H9 (cell line): ENCODE results near the gene ISG20L2. TPM values are rescaled to one million over a fixed set of nuclear protein-coding genes. Genes with fewer than 3 reads are reported as not detected.

Experiments used
- DNase-seq: peaks from one replicate; pipeline ENCODE4 v3.0.0-alpha.2; 2017
- H2AFZ ChIP-seq: one replicate; pipeline ENCODE4 v1.6.1; 2013; ENCODE audit warnings: mild to moderate bottlenecking, low read length, control low read depth, moderate library complexity
- H2AK5ac ChIP-seq: 2 replicates; pipeline ENCODE4 v1.6.1; 2013; ENCODE audit warnings: low read length, control low read depth, mixed read lengths; ENCODE audit not compliant: insufficient read length
- H2BK120ac ChIP-seq: one replicate; pipeline ENCODE4 v1.6.1; 2013; ENCODE audit warnings: low read depth, mild to moderate bottlenecking, low read length, control low read depth, inconsistent platforms; ENCODE audit not compliant: poor library complexity, severe bottlenecking
- H2BK12ac ChIP-seq: 2 replicates; pipeline ENCODE4 v1.6.1; 2013; ENCODE audit warnings: low read length, control low read depth, mixed read lengths, low read depth; ENCODE audit not compliant: insufficient read length
- H2BK15ac ChIP-seq: 2 replicates; pipeline ENCODE4 v1.6.1; 2013; ENCODE audit warnings: low read depth, low read length, control low read depth
- H2BK20ac ChIP-seq: one replicate; pipeline ENCODE4 v1.6.1; 2013; ENCODE audit warnings: low read depth, mild to moderate bottlenecking, low read length, control low read depth, inconsistent platforms; ENCODE audit not compliant: poor library complexity, severe bottlenecking
- H2BK5ac ChIP-seq: 2 replicates; pipeline ENCODE4 v1.6.1; 2013; ENCODE audit warnings: low read length, control low read depth, mixed read lengths; ENCODE audit not compliant: insufficient read length
- H3K14ac ChIP-seq: 2 replicates; pipeline ENCODE4 v1.6.1; 2013; ENCODE audit warnings: low read length, control low read depth; ENCODE audit not compliant: insufficient read depth
- H3K18ac ChIP-seq: 2 replicates; pipeline ENCODE4 v1.6.1; 2013; ENCODE audit warnings: low read depth, mild to moderate bottlenecking, mixed read lengths, low read length, control low read depth; ENCODE audit not compliant: insufficient read length
- H3K23ac ChIP-seq: 2 replicates; pipeline ENCODE4 v1.6.1; 2013; ENCODE audit warnings: low read length, control low read depth, mixed read lengths, low read depth; ENCODE audit not compliant: insufficient read length
- H3K23me2 ChIP-seq: 2 replicates; pipeline ENCODE4 v1.6.1; 2013; ENCODE audit warnings: low read depth, mild to moderate bottlenecking, mixed read lengths, low read length, control low read depth; ENCODE audit not compliant: insufficient read length, poor library complexity, severe bottlenecking
- H3K27ac ChIP-seq: 2 replicates; pipeline ENCODE4 v1.5.1; 2013; ENCODE audit warnings: low read length, control low read depth, mixed read lengths, low read depth; ENCODE audit not compliant: insufficient read length
- H3K27me3 ChIP-seq: 2 replicates; pipeline ENCODE4 v1.6.1; 2013; ENCODE audit warnings: low read length, control low read depth, inconsistent platforms; ENCODE audit not compliant: insufficient read depth
- H3K4ac ChIP-seq: 2 replicates; pipeline ENCODE4 v1.6.1; 2013; ENCODE audit warnings: low read depth, mild to moderate bottlenecking, control low read depth, inconsistent platforms, low read length, moderate library complexity
- H3K4me1 ChIP-seq: 2 replicates; pipeline ENCODE4 v1.6.1; 2013; ENCODE audit warnings: low read length, control low read depth, inconsistent platforms; ENCODE audit not compliant: insufficient read depth
- H3K4me2 ChIP-seq: 2 replicates; pipeline ENCODE4 v1.6.1; 2013; ENCODE audit warnings: low read length, control low read depth, mixed read lengths; ENCODE audit not compliant: insufficient read length, insufficient read depth
- H3K56ac ChIP-seq: 2 replicates; pipeline ENCODE4 v1.6.1; 2013; ENCODE audit warnings: low read depth, mild to moderate bottlenecking, mixed read lengths, low read length, control low read depth; ENCODE audit not compliant: insufficient read length
- H3K79me1 ChIP-seq: 2 replicates; pipeline ENCODE4 v1.6.1; 2013; ENCODE audit warnings: low read depth, mild to moderate bottlenecking, moderate library complexity, low read length, control low read depth, inconsistent platforms; ENCODE audit not compliant: insufficient read depth, poor library complexity, severe bottlenecking
- H3K79me2 ChIP-seq: 2 replicates; pipeline ENCODE4 v1.6.1; 2013; ENCODE audit warnings: low read length, control low read depth, inconsistent platforms; ENCODE audit not compliant: insufficient read depth
- H3K9ac ChIP-seq: 2 replicates; pipeline ENCODE4 v1.6.1; 2013; ENCODE audit warnings: low read length, control low read depth, mixed read lengths; ENCODE audit not compliant: insufficient read length; ENCODE audit errors: extremely low read depth
- H3K9me3 ChIP-seq: one replicate; pipeline ENCODE4 v1.6.1; 2013; ENCODE audit warnings: low read depth, low read length, inconsistent platforms; ENCODE audit not compliant: control insufficient read depth
- H3T11ph ChIP-seq: one replicate; pipeline ENCODE4 v1.6.1; 2013; ENCODE audit warnings: mild to moderate bottlenecking, low read length, control low read depth, inconsistent platforms
- H4K20me1 ChIP-seq: one replicate; pipeline ENCODE4 v1.6.1; 2013; ENCODE audit not compliant: control insufficient read depth, insufficient read length, insufficient read depth
- H4K5ac ChIP-seq: 2 replicates; pipeline ENCODE4 v1.6.1; 2013; ENCODE audit warnings: low read depth, mild to moderate bottlenecking, mixed read lengths, low read length, control low read depth; ENCODE audit not compliant: insufficient read length
- H4K8ac ChIP-seq: replicated peaks from 2 replicates; pipeline ENCODE4 v1.6.1; 2013; ENCODE audit warnings: low read length, control low read depth, mixed read lengths, low read depth; ENCODE audit not compliant: insufficient read length
- H4K91ac ChIP-seq: 2 replicates; pipeline ENCODE4 v1.6.1; 2013; ENCODE audit warnings: low read depth, mild to moderate bottlenecking, moderate library complexity, mixed read lengths, low read length, control low read depth; ENCODE audit not compliant: insufficient read length
- H3K27ac Mint-ChIP-seq, 3 experiments: 2 replicates in 2 of 3; 3 replicates in 1 of 3; pipeline ENCODE4 v1.8.0; 2020 to 2021; ENCODE audit warnings: mixed read lengths in 3 of 3, mild to moderate bottlenecking in 1 of 3, moderate library complexity in 1 of 3
- H3K27me3 Mint-ChIP-seq: 2 replicates; pipeline ENCODE4 v1.8.0; 2021; ENCODE audit warnings: low read depth, mild to moderate bottlenecking, moderate library complexity, mixed read lengths
- H3K36me3 Mint-ChIP-seq, 3 experiments: 2 replicates in 2 of 3; 3 replicates in 1 of 3; pipeline ENCODE4 v1.8.0; 2020 to 2021; ENCODE audit warnings: low read depth in 3 of 3, mixed read lengths in 3 of 3; ENCODE audit not compliant: insufficient read depth in 1 of 3
- H3K4me1 Mint-ChIP-seq, 2 experiments: 2 replicates each; pipeline ENCODE4 v1.8.0; 2020; ENCODE audit warnings: mixed read lengths in 2 of 2
- H3K4me3 Mint-ChIP-seq, 2 experiments: 2 replicates in 1 of 2; 3 replicates in 1 of 2; pipeline ENCODE4 v1.8.0; 2020 to 2021; ENCODE audit warnings: mild to moderate bottlenecking in 2 of 2, mixed read lengths in 2 of 2, moderate library complexity in 1 of 2
- H3K9me3 Mint-ChIP-seq, 2 experiments: 2 replicates in 1 of 2; 3 replicates in 1 of 2; pipeline ENCODE4 v1.8.0; 2020; ENCODE audit warnings: mild to moderate bottlenecking in 2 of 2, mixed read lengths in 2 of 2, moderate library complexity in 1 of 2
- WGBS: extraction: QIAGEN DNeasy Blood & Tissue Kit; methylation state at CpG from one replicate; pipeline ENCODE4 v1.1.7; 2013; ENCODE audit warnings: missing lambda C conversion rate, low lambda C conversion rate, mixed read lengths; ENCODE audit not compliant: insufficient read length; ENCODE audit errors: extremely low coverage; 5-methylcytosine and 5-hydroxymethylcytosine counted together
- total RNA-seq: library from RNA; stranded (reverse); gene quantifications from 2 replicates; pipeline ENCODE4 v1.2.1, GENCODE V29; 2021
- TF ChIP-seq, protein P1 (sequence below): fragments of 200-600 bp; sonication (generic); conservative IDR thresholded peaks from 3 replicates; pipeline ENCODE4 v1.8.0; 2021; ENCODE audit warnings: antibody characterized with exemption, mild to moderate bottlenecking

ISG20L2 gene
- total RNA-seq, 1 experiment from 2014 or later: 57.6 TPM

- H3K79me1 ChIP-seq: no peaks in the 10 kb centered on the region
- H3K4me3 Mint-ChIP-seq: no peak overlapping the region
Observed at GRCh38 chr1:156712626-156713025, 15.9 kb downstream of the ISG20L2 start.

More at GRCh38 chr1:156712626-156713025, 15.9 kb downstream of the ISG20L2 start:
- peaks cover 56 to 66% of the 10 kb centered on the region in 2 experiments for H3K4me1 Mint-ChIP-seq
- H2BK12ac ChIP-seq: no peak overlapping the region
- no peak overlapping the region for H2BK120ac ChIP-seq
- peaks cover 3% of the 10 kb centered on the region for H3K23me2 ChIP-seq
- H3K18ac ChIP-seq: no peak overlapping the region
- H3K36me3 Mint-ChIP-seq: peaks cover 0 to 12% (median 4%) of the 10 kb centered on the region in 3 experiments; a peak in 4 of 7 replicates
- H3K9ac ChIP-seq: no peak overlapping the region
- H3K9me3 ChIP-seq: no peaks in the 10 kb centered on the region
- no peak overlapping the region for H2BK20ac ChIP-seq
- H4K5ac ChIP-seq: no peak overlapping the region
- H4K8ac ChIP-seq: no peak overlapping the region
- H3K4me2 ChIP-seq: no peak overlapping the region
- no peak overlapping the region for H2BK5ac ChIP-seq
- no peak overlapping the region for H3K14ac ChIP-seq
- H3K4ac ChIP-seq: no peak overlapping the region
- no peak overlapping the region for H3T11ph ChIP-seq
- peaks cover 11% of the 10 kb centered on the region; the same call in 1 of the 2 replicates for H3K4me1 ChIP-seq
- peaks cover 3% of the 10 kb centered on the region for H3K27me3 Mint-ChIP-seq
- WGBS: no CpG with 5 or more reads among the region's 3 CpGs
- no peaks in the 10 kb centered on the region for H3K79me2 ChIP-seq
- no peak for DNase-seq
- H2BK15ac ChIP-seq: no peak overlapping the region
- H3K27ac Mint-ChIP-seq: no peak overlapping the region; a peak in 1 of 7 replicates
- no peaks in the 10 kb centered on the region for H4K20me1 ChIP-seq
- no peak overlapping the region for H4K91ac ChIP-seq
- H2AK5ac ChIP-seq: no peak overlapping the region
- TF ChIP-seq, protein P1, sequence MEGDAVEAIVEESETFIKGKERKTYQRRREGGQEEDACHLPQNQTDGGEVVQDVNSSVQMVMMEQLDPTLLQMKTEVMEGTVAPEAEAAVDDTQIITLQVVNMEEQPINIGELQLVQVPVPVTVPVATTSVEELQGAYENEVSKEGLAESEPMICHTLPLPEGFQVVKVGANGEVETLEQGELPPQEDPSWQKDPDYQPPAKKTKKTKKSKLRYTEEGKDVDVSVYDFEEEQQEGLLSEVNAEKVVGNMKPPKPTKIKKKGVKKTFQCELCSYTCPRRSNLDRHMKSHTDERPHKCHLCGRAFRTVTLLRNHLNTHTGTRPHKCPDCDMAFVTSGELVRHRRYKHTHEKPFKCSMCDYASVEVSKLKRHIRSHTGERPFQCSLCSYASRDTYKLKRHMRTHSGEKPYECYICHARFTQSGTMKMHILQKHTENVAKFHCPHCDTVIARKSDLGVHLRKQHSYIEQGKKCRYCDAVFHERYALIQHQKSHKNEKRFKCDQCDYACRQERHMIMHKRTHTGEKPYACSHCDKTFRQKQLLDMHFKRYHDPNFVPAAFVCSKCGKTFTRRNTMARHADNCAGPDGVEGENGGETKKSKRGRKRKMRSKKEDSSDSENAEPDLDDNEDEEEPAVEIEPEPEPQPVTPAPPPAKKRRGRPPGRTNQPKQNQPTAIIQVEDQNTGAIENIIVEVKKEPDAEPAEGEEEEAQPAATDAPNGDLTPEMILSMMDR: no peak
- H3K9me3 Mint-ChIP-seq: no peaks in the 10 kb centered on the region
- no peaks in the 10 kb centered on the region for H3K27me3 ChIP-seq
- H3K27ac ChIP-seq: no peak overlapping the region
- H3K56ac ChIP-seq: no peak overlapping the region
- no peak overlapping the region for H2AFZ ChIP-seq
- H3K23ac ChIP-seq: no peak overlapping the region
